H9 (cell line): ENCODE measurements around the gene ZNF764. TPM values are rescaled to one million over a fixed set of nuclear protein-coding genes. Genes with fewer than 3 reads are reported as not detected.

Experiments used
- DNase-seq: peaks from one replicate; pipeline ENCODE4 v3.0.0-alpha.2; 2017
- H2AFZ ChIP-seq: one replicate; pipeline ENCODE4 v1.6.1; 2013; ENCODE audit warnings: mild to moderate bottlenecking, low read length, control low read depth, moderate library complexity
- H2AK5ac ChIP-seq: 2 replicates; pipeline ENCODE4 v1.6.1; 2013; ENCODE audit warnings: low read length, control low read depth, mixed read lengths; ENCODE audit not compliant: insufficient read length
- H2BK120ac ChIP-seq: one replicate; pipeline ENCODE4 v1.6.1; 2013; ENCODE audit warnings: low read depth, mild to moderate bottlenecking, low read length, control low read depth, inconsistent platforms; ENCODE audit not compliant: poor library complexity, severe bottlenecking
- H2BK12ac ChIP-seq: 2 replicates; pipeline ENCODE4 v1.6.1; 2013; ENCODE audit warnings: low read length, control low read depth, mixed read lengths, low read depth; ENCODE audit not compliant: insufficient read length
- H2BK15ac ChIP-seq: 2 replicates; pipeline ENCODE4 v1.6.1; 2013; ENCODE audit warnings: low read depth, low read length, control low read depth
- H2BK20ac ChIP-seq: one replicate; pipeline ENCODE4 v1.6.1; 2013; ENCODE audit warnings: low read depth, mild to moderate bottlenecking, low read length, control low read depth, inconsistent platforms; ENCODE audit not compliant: poor library complexity, severe bottlenecking
- H2BK5ac ChIP-seq: 2 replicates; pipeline ENCODE4 v1.6.1; 2013; ENCODE audit warnings: low read length, control low read depth, mixed read lengths; ENCODE audit not compliant: insufficient read length
- H3K14ac ChIP-seq: 2 replicates; pipeline ENCODE4 v1.6.1; 2013; ENCODE audit warnings: low read length, control low read depth; ENCODE audit not compliant: insufficient read depth
- H3K18ac ChIP-seq: 2 replicates; pipeline ENCODE4 v1.6.1; 2013; ENCODE audit warnings: low read depth, mild to moderate bottlenecking, mixed read lengths, low read length, control low read depth; ENCODE audit not compliant: insufficient read length
- H3K23ac ChIP-seq: 2 replicates; pipeline ENCODE4 v1.6.1; 2013; ENCODE audit warnings: low read length, control low read depth, mixed read lengths, low read depth; ENCODE audit not compliant: insufficient read length
- H3K23me2 ChIP-seq: 2 replicates; pipeline ENCODE4 v1.6.1; 2013; ENCODE audit warnings: low read depth, mild to moderate bottlenecking, mixed read lengths, low read length, control low read depth; ENCODE audit not compliant: insufficient read length, poor library complexity, severe bottlenecking
- H3K27ac ChIP-seq: 2 replicates; pipeline ENCODE4 v1.5.1; 2013; ENCODE audit warnings: low read length, control low read depth, mixed read lengths, low read depth; ENCODE audit not compliant: insufficient read length
- H3K27me3 ChIP-seq: 2 replicates; pipeline ENCODE4 v1.6.1; 2013; ENCODE audit warnings: low read length, control low read depth, inconsistent platforms; ENCODE audit not compliant: insufficient read depth
- H3K4ac ChIP-seq: 2 replicates; pipeline ENCODE4 v1.6.1; 2013; ENCODE audit warnings: low read depth, mild to moderate bottlenecking, control low read depth, inconsistent platforms, low read length, moderate library complexity
- H3K4me1 ChIP-seq: 2 replicates; pipeline ENCODE4 v1.6.1; 2013; ENCODE audit warnings: low read length, control low read depth, inconsistent platforms; ENCODE audit not compliant: insufficient read depth
- H3K4me2 ChIP-seq: 2 replicates; pipeline ENCODE4 v1.6.1; 2013; ENCODE audit warnings: low read length, control low read depth, mixed read lengths; ENCODE audit not compliant: insufficient read length, insufficient read depth
- H3K56ac ChIP-seq: 2 replicates; pipeline ENCODE4 v1.6.1; 2013; ENCODE audit warnings: low read depth, mild to moderate bottlenecking, mixed read lengths, low read length, control low read depth; ENCODE audit not compliant: insufficient read length
- H3K79me1 ChIP-seq: 2 replicates; pipeline ENCODE4 v1.6.1; 2013; ENCODE audit warnings: low read depth, mild to moderate bottlenecking, moderate library complexity, low read length, control low read depth, inconsistent platforms; ENCODE audit not compliant: insufficient read depth, poor library complexity, severe bottlenecking
- H3K79me2 ChIP-seq: 2 replicates; pipeline ENCODE4 v1.6.1; 2013; ENCODE audit warnings: low read length, control low read depth, inconsistent platforms; ENCODE audit not compliant: insufficient read depth
- H3K9ac ChIP-seq: 2 replicates; pipeline ENCODE4 v1.6.1; 2013; ENCODE audit warnings: low read length, control low read depth, mixed read lengths; ENCODE audit not compliant: insufficient read length; ENCODE audit errors: extremely low read depth
- H3K9me3 ChIP-seq: one replicate; pipeline ENCODE4 v1.6.1; 2013; ENCODE audit warnings: low read depth, low read length, inconsistent platforms; ENCODE audit not compliant: control insufficient read depth
- H3T11ph ChIP-seq: one replicate; pipeline ENCODE4 v1.6.1; 2013; ENCODE audit warnings: mild to moderate bottlenecking, low read length, control low read depth, inconsistent platforms
- H4K20me1 ChIP-seq: one replicate; pipeline ENCODE4 v1.6.1; 2013; ENCODE audit not compliant: control insufficient read depth, insufficient read length, insufficient read depth
- H4K5ac ChIP-seq: 2 replicates; pipeline ENCODE4 v1.6.1; 2013; ENCODE audit warnings: low read depth, mild to moderate bottlenecking, mixed read lengths, low read length, control low read depth; ENCODE audit not compliant: insufficient read length
- H4K8ac ChIP-seq: replicated peaks from 2 replicates; pipeline ENCODE4 v1.6.1; 2013; ENCODE audit warnings: low read length, control low read depth, mixed read lengths, low read depth; ENCODE audit not compliant: insufficient read length
- H4K91ac ChIP-seq: 2 replicates; pipeline ENCODE4 v1.6.1; 2013; ENCODE audit warnings: low read depth, mild to moderate bottlenecking, moderate library complexity, mixed read lengths, low read length, control low read depth; ENCODE audit not compliant: insufficient read length
- H3K27ac Mint-ChIP-seq, 3 experiments: 2 replicates in 2 of 3; 3 replicates in 1 of 3; pipeline ENCODE4 v1.8.0; 2020 to 2021; ENCODE audit warnings: mixed read lengths in 3 of 3, mild to moderate bottlenecking in 1 of 3, moderate library complexity in 1 of 3
- H3K27me3 Mint-ChIP-seq: 2 replicates; pipeline ENCODE4 v1.8.0; 2021; ENCODE audit warnings: low read depth, mild to moderate bottlenecking, moderate library complexity, mixed read lengths
- H3K36me3 Mint-ChIP-seq, 3 experiments: 2 replicates in 2 of 3; 3 replicates in 1 of 3; pipeline ENCODE4 v1.8.0; 2020 to 2021; ENCODE audit warnings: low read depth in 3 of 3, mixed read lengths in 3 of 3; ENCODE audit not compliant: insufficient read depth in 1 of 3
- H3K4me1 Mint-ChIP-seq, 2 experiments: 2 replicates each; pipeline ENCODE4 v1.8.0; 2020; ENCODE audit warnings: mixed read lengths in 2 of 2
- H3K4me3 Mint-ChIP-seq, 2 experiments: 2 replicates in 1 of 2; 3 replicates in 1 of 2; pipeline ENCODE4 v1.8.0; 2020 to 2021; ENCODE audit warnings: mild to moderate bottlenecking in 2 of 2, mixed read lengths in 2 of 2, moderate library complexity in 1 of 2
- H3K9me3 Mint-ChIP-seq, 2 experiments: 2 replicates in 1 of 2; 3 replicates in 1 of 2; pipeline ENCODE4 v1.8.0; 2020; ENCODE audit warnings: mild to moderate bottlenecking in 2 of 2, mixed read lengths in 2 of 2, moderate library complexity in 1 of 2
- CTCF ChIP-seq: fragments of 200-600 bp; sonication (generic); conservative IDR thresholded peaks from 3 replicates; pipeline ENCODE4 v1.8.0; 2021; ENCODE audit warnings: antibody characterized with exemption, mild to moderate bottlenecking
- WGBS: extraction: QIAGEN DNeasy Blood & Tissue Kit; methylation state at CpG from one replicate; pipeline ENCODE4 v1.1.7; 2013; ENCODE audit warnings: missing lambda C conversion rate, low lambda C conversion rate, mixed read lengths; ENCODE audit not compliant: insufficient read length; ENCODE audit errors: extremely low coverage; 5-methylcytosine and 5-hydroxymethylcytosine counted together
- total RNA-seq: library from RNA; stranded (reverse); gene quantifications from 2 replicates; pipeline ENCODE4 v1.2.1, GENCODE V29; 2021

Gene ZNF764
- total RNA-seq, 1 experiment from 2014 or later = 11.4 TPM

- Mint-ChIP-seq H3K4me1 (peaks cover 22 to 30% of the 10 kb centered on the region in 2 experiments), H3K27ac (peak overlapping the region in 1 of 3 experiments; percentile 55; a peak in 1 of 7 replicates), H3K36me3 (peaks cover 5 to 32% (median 30%) of the 10 kb centered on the region in 3 experiments), H3K4me3 (no peak overlapping the region), H3K27me3 (peaks cover under 1% of the 10 kb centered on the region; the same call in 1 of the 2 replicates), H3K9me3 (peaks cover 0 to 3% of the 10 kb centered on the region in 2 experiments; a peak in 1 of 5 replicates)
- Histone ChIP-seq H2BK5ac (no peak overlapping the region), H3K14ac (no peak overlapping the region), H3K23ac (no peak overlapping the region), H3T11ph (no peak overlapping the region), H4K5ac (no peak overlapping the region), H3K9ac (no peak overlapping the region), H3K4me1 (peaks cover 3% of the 10 kb centered on the region; the same call in 1 of the 2 replicates), H3K27ac (no peak overlapping the region), H3K27me3 (no peaks in the 10 kb centered on the region), H2BK120ac (no peak overlapping the region), H3K9me3 (no peaks in the 10 kb centered on the region), H3K56ac (no peak overlapping the region), H3K4ac (no peak overlapping the region), H3K79me1 (no peaks in the 10 kb centered on the region), H3K23me2 (peaks cover 4% of the 10 kb centered on the region), H4K20me1 (no peaks in the 10 kb centered on the region), H4K91ac (no peak overlapping the region), H2BK12ac (no peak overlapping the region), H2AFZ (no peak overlapping the region), H2BK15ac (no peak overlapping the region), H3K79me2 (no peaks in the 10 kb centered on the region), H2BK20ac (no peak overlapping the region), H2AK5ac (no peak overlapping the region), H3K4me2 (no peak overlapping the region), H3K18ac (no peak overlapping the region), H4K8ac (no peak overlapping the region)
- DNase-seq = no peak
- WGBS = no CpG with 5 or more reads among the region's 4 CpGs
- no peak for TF ChIP-seq CTCF
These were observed 5.2 kb downstream of the ZNF764 start for GRCh38 chr16:30552956-30553355.
